ENCODE data around the gene ARPC5L. TPM values are rescaled to one million over a fixed set of nuclear protein-coding genes. Genes with fewer than 3 reads are reported as not detected.

ARPC5L gene
- total and polyA plus RNA-seq, 3 donors from 2014 or later: 64.7 to 111 (median 75.4) TPM

DNA sequence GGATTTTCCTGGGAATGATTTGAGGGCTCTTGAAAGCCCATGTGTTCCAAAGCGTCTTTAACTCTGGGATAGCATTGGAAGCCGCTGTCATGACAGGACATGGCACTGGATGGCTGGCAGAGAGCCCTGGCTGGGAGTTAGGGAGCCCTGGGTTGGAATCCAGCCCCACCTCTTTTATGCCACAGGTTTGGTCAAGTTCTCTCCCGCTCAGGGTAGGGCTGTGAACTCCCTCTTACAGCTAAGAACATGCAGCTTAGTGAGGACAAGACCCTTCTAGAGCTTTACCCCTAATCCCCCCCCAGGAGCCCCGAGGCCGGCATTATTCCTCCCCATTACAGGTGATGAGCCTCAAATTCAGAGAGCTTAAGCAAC, 47.8 kb upstream of the ARPC5L start:
- TF ChIP-seq, protein P1, sequence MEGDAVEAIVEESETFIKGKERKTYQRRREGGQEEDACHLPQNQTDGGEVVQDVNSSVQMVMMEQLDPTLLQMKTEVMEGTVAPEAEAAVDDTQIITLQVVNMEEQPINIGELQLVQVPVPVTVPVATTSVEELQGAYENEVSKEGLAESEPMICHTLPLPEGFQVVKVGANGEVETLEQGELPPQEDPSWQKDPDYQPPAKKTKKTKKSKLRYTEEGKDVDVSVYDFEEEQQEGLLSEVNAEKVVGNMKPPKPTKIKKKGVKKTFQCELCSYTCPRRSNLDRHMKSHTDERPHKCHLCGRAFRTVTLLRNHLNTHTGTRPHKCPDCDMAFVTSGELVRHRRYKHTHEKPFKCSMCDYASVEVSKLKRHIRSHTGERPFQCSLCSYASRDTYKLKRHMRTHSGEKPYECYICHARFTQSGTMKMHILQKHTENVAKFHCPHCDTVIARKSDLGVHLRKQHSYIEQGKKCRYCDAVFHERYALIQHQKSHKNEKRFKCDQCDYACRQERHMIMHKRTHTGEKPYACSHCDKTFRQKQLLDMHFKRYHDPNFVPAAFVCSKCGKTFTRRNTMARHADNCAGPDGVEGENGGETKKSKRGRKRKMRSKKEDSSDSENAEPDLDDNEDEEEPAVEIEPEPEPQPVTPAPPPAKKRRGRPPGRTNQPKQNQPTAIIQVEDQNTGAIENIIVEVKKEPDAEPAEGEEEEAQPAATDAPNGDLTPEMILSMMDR (IDR thresholded peaks at IDR 0.05): no peak
- no peak for TF ChIP-seq POLR2A (IDR thresholded peaks at IDR 0.05)
- WGBS, 2 donors: 79 to 81% methylated on average over 5 of the region's 5 CpGs
- H3K27me3 ChIP-seq: no peaks in the 10 kb centered on the region
- no peak overlapping the region for H3K4me3 ChIP-seq
- DNase-seq: no peak
- H3K9me3 ChIP-seq: no peaks in the 10 kb centered on the region
- H3K36me3 ChIP-seq (ENCODE audit: low read depth, missing control alignments): no peaks in the 10 kb centered on the region
- H3K4me1 ChIP-seq: no peaks in the 10 kb centered on the region
- H3K27ac ChIP-seq: no peak overlapping the region
- intact Hi-C loops (cut with DNase I; ENCODE audit: low total_unique reads): no loop called here

DNA sequence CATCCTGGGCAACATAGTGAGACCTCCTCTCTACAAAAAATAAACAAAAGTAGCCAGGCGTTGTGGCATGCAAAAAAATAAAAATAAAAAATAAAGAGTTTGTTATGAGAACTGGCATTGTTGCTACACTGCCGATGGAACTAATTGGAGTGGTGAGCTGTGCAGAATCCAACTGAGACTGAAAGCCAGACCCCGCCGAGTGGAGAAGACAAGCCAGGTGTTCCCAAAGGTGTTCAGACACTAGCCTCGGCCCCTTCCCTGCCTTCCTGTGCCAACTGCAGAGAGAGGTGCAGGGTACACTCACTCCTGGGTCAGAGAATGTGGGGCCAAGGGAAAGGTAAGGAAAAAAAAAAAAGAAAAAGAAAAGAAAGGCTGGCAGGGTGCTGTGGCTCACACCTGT, 46.3 kb upstream of the ARPC5L start:
- no peak overlapping the region for H3K27ac ChIP-seq
- WGBS, 2 donors: 92% methylated on average over 5 of the region's 5 CpGs
- no peaks in the 10 kb centered on the region for H3K36me3 ChIP-seq (ENCODE audit: low read depth, missing control alignments)
- H3K4me3 ChIP-seq: no peak overlapping the region
- TF ChIP-seq, protein P1 (IDR thresholded peaks at IDR 0.05): no peak
- TF ChIP-seq POLR2A (IDR thresholded peaks at IDR 0.05): no peak
- intact Hi-C loops (cut with DNase I; ENCODE audit: low total_unique reads): no loop called here
- no peaks in the 10 kb centered on the region for H3K27me3 ChIP-seq
- H3K4me1 ChIP-seq: no peaks in the 10 kb centered on the region
- H3K9me3 ChIP-seq: no peaks in the 10 kb centered on the region
- DNase-seq: no peak

DNA sequence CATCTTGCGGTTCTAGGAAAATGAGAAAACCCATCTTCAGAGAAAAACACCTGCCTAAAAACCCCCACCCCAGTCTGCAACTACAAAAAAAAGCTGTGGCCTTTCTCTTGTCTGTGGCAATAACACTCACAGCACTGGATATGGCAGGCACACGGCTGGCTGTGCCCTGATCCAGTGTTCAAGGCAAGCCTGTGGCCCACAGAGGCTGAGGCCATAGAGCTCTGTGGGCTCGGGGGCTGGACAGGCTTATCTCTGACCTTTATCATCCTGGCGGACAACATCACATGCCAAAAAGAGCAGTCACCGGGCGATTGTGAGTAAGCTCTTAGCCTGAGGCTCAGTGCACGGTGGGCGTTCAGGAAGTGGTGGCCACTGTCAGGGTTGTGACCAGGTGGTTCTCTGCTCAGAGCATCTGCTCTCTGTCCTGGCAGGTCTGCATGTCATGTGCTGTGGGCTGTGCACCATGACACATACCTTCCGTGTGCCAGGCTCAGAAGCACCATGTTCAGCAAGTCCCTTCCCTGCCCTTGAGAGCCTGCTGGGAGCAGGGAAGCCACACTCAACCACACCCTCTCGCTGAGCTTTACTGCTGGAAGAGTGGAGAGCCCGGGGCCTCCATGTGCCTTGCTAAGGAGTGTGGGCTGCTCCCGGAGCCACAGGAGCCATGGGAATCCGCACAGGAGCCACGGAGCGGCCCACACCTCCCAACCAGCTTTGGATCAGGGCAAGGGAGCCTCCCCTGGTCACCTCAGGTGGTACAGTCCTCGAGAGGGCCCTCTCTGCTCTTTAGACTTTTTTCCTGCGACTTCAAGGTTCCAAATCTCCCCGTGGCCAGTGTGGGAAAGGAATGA, 43.3 kb upstream of the ARPC5L start:
- Histone ChIP-seq H3K27ac (no peak overlapping the region), H3K27me3 (no peaks in the 10 kb centered on the region), H3K4me1 (no peaks in the 10 kb centered on the region), H3K4me3 (no peak overlapping the region), H3K36me3 (ENCODE audit: low read depth, missing control alignments) (no peaks in the 10 kb centered on the region), H3K9me3 (no peaks in the 10 kb centered on the region)
- intact Hi-C loops (cut with DNase I; ENCODE audit: low total_unique reads): no loop called here
- no peak for TF ChIP-seq POLR2A (IDR thresholded peaks at IDR 0.05)
- TF ChIP-seq, protein P1 (IDR thresholded peaks at IDR 0.05): no peak
- 69 to 75% methylated on average over 9 to 18 of the region's 18 CpGs for WGBS, 2 donors
- no peak for DNase-seq

DNA sequence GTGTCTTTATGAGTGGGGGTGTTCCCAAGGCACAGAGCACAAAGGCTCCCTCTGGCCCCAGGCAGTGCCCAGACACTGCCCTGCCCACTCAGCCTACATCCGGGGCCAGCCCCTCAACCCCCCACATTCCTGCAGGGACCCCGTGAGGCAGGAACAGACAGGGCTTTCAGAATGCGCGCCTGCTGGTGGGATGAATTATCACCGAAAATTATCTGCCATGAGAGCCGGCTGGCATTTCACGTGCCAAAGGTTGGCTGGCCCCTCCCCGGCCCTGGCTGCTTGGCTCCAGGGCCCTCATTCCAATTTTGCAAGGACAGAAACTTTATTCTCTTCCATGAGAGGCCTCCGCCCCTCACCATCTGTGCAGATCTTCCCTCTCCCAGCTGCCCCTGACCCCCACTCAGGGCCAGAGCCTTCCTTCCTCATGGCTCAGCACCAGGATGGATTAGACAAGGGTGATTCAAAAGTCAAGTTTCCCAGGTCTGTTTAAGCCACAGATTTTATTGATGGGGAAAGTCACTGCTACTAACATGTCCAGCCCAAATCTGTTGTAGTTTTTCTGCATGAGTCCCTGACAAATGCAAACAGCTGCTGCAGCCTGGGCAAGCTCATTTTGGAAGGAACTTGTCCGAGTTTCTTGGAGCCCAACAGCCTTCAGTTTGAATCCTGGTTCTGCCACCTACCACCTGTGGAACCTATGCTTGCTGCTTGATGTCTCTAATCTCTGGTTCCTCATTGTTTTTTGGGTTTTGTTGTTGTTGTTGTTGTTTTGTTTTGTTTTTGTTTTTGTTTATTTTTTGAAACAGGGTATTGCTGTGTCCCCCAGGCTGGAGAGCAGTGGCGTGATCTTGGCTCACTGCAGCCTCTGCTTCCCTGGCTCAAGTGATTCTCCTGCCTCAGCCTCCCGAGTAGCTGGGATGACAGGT, 41.0 kb upstream of the ARPC5L start:
- H3K4me3 ChIP-seq: no peak overlapping the region
- no peaks in the 10 kb centered on the region for H3K9me3 ChIP-seq
- H3K36me3 ChIP-seq (ENCODE audit: low read depth, missing control alignments): no peaks in the 10 kb centered on the region
- DNase-seq: no peak
- no peaks in the 10 kb centered on the region for H3K27me3 ChIP-seq
- H3K4me1 ChIP-seq: no peaks in the 10 kb centered on the region
- TF ChIP-seq POLR2A (IDR thresholded peaks at IDR 0.05): no peak
- TF ChIP-seq, protein P1 (IDR thresholded peaks at IDR 0.05): no peak
- WGBS, 2 donors: 65 to 75% methylated on average over 7 to 12 of the region's 12 CpGs
- H3K27ac ChIP-seq: no peak overlapping the region
- intact Hi-C loops (cut with DNase I; ENCODE audit: low total_unique reads): no loop called here

All from testis (tissue), 3 donors.